ENCODE measurements around the gene KCNMB4.

KCNMB4 gene

DNA sequence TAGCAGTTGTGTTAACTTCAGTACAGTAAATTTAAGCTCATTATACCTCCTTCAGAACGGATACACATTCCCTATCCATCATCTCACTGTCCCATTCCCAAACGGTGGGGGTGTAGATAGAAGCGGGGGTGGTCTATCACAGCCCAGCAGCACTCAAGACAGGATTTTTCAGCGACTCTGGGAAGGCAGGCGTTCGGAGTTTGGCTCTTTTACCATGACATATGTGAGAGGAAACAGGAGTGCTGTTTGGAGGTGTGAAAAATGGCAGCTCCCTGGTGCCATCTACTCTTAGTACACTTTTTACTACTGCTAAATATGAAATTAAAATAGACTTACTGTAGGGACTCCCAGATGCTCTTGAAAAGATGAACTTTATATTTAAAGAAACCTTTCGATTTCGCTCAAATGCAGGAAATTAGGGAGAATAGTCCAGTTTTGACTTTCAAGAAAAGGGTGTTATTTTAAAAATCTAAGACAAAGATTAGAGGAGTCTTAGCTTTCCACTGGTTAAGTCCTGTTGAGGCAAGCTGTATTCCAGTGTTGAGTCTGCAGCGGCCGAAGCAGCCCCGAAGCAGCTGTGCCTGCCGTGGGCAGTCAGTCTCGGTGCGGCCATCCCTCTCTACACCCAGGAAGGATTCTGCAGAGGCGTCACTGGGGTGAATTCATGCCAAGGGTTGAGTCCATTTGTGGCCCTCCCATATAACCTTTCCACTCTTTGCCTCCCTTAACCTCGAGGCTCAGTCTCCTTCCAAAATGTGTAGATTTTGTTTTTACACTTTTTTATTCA lies 42.1 kb downstream of the KCNMB4 start:
- H3K36me3 ChIP-seq (ENCODE audit: insufficient read depth, low read length): peaks cover 3% of the 10 kb centered on the region; the same call in 1 of the 2 replicates
- no peaks in the 10 kb centered on the region for H3F3A ChIP-seq (ENCODE audit: low read depth)
- H3K4me2 ChIP-seq (ENCODE audit: low read depth, low read length, poor library complexity, severe bottlenecking): no peak overlapping the region
- no peak overlapping the region for H3K4me3 ChIP-seq (ENCODE audit: low read length, poor library complexity, severe bottlenecking)
- no peaks in the 10 kb centered on the region for H3K4me1 ChIP-seq (ENCODE audit: insufficient read depth, low read length, poor library complexity, severe bottlenecking)
- no peak overlapping the region for H2AFZ ChIP-seq (ENCODE audit: low read length)
- H3K79me2 ChIP-seq (ENCODE audit: insufficient read depth, low read length): no peaks in the 10 kb centered on the region
- no peaks in the 10 kb centered on the region for H3K9me2 ChIP-seq (replicated peaks; ENCODE audit: low read depth, low read length)
- H3K9ac ChIP-seq (ENCODE audit: low read depth, low read length, poor library complexity, severe bottlenecking): no peak overlapping the region
- no peaks in the 10 kb centered on the region for H3K9me3 ChIP-seq (ENCODE audit: insufficient read depth, low read depth, low read length)
- TF ChIP-seq, protein P1, sequence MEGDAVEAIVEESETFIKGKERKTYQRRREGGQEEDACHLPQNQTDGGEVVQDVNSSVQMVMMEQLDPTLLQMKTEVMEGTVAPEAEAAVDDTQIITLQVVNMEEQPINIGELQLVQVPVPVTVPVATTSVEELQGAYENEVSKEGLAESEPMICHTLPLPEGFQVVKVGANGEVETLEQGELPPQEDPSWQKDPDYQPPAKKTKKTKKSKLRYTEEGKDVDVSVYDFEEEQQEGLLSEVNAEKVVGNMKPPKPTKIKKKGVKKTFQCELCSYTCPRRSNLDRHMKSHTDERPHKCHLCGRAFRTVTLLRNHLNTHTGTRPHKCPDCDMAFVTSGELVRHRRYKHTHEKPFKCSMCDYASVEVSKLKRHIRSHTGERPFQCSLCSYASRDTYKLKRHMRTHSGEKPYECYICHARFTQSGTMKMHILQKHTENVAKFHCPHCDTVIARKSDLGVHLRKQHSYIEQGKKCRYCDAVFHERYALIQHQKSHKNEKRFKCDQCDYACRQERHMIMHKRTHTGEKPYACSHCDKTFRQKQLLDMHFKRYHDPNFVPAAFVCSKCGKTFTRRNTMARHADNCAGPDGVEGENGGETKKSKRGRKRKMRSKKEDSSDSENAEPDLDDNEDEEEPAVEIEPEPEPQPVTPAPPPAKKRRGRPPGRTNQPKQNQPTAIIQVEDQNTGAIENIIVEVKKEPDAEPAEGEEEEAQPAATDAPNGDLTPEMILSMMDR (conservative IDR thresholded peaks at IDR 0.05; ENCODE audit: low read length): no peak
- TF ChIP-seq EZH2phosphoT487 (IDR thresholded peaks at IDR 0.05; ENCODE audit: borderline replicate concordance): no peak
- H3K27me3 ChIP-seq (ENCODE audit: insufficient read depth, low read length, poor library complexity, severe bottlenecking): no peaks in the 10 kb centered on the region
- H4K20me1 ChIP-seq (ENCODE audit: insufficient read depth, low read length, poor library complexity, severe bottlenecking): no peaks in the 10 kb centered on the region

DNA sequence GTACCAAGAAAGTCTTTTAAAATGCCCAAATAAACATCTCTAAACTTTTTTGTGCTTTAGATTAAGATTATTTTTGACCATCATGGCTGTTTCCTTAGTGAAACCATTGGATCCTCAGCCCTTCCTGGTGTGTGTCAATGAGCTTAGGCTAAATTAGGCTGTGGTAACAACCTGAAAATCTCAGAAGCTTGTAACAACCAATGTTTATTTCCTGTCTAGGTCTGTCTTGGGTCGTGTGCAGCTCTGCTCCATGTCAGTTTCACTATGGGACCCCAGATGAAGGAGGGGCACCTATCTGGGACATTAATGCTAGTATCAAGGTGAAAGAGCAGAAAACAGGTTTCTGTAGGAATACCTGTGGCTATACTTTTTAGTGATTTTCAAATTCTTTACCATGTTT lies 49.9 kb downstream of the KCNMB4 start:
- Histone ChIP-seq H3K9me3 (ENCODE audit: insufficient read depth, low read depth, low read length) (no peaks in the 10 kb centered on the region), H3K27me3 (ENCODE audit: insufficient read depth, low read length, poor library complexity, severe bottlenecking) (no peaks in the 10 kb centered on the region), H2AFZ (ENCODE audit: low read length) (no peak overlapping the region), H3F3A (ENCODE audit: low read depth) (no peaks in the 10 kb centered on the region), H3K9ac (ENCODE audit: low read depth, low read length, poor library complexity, severe bottlenecking) (no peak overlapping the region), H4K20me1 (ENCODE audit: insufficient read depth, low read length, poor library complexity, severe bottlenecking) (no peaks in the 10 kb centered on the region), H3K4me2 (ENCODE audit: low read depth, low read length, poor library complexity, severe bottlenecking) (no peak overlapping the region), H3K9me2 (replicated peaks; ENCODE audit: low read depth, low read length) (no peaks in the 10 kb centered on the region), H3K4me1 (ENCODE audit: insufficient read depth, low read length, poor library complexity, severe bottlenecking) (peaks cover 8% of the 10 kb centered on the region), H3K36me3 (ENCODE audit: insufficient read depth, low read length) (no peaks in the 10 kb centered on the region), H3K4me3 (ENCODE audit: low read length, poor library complexity, severe bottlenecking) (no peak overlapping the region), H3K79me2 (ENCODE audit: insufficient read depth, low read length) (no peaks in the 10 kb centered on the region)
- TF ChIP-seq EZH2phosphoT487 (IDR thresholded peaks at IDR 0.05; ENCODE audit: borderline replicate concordance): no peak
- TF ChIP-seq, protein P1 (conservative IDR thresholded peaks at IDR 0.05; ENCODE audit: low read length): no peak

DNA sequence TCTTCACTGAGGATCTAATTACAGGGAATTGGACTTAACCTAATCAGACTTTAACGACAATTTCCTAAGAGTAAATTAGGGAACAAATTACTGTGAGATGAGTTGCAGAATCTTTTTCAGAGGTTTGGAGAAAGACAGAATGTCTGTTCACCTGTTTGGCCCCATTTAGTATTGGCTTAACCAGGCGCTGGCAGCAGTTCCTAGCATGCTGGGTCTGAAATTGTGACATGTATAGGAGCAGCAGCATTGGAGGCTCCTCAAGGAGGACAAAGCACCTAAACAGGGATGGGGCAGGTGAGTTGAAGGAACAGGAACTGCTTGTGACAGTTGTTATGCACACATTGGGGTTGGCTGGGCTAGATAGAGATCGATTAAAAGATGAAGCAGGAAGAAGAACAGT lies 51.0 kb downstream of the KCNMB4 start:
- H3K4me2 ChIP-seq (ENCODE audit: low read depth, low read length, poor library complexity, severe bottlenecking): no peak overlapping the region
- no peaks in the 10 kb centered on the region for H3K27me3 ChIP-seq (ENCODE audit: insufficient read depth, low read length, poor library complexity, severe bottlenecking)
- no peak overlapping the region for H2AFZ ChIP-seq (ENCODE audit: low read length)

More for the DNA sequence above, 51.0 kb downstream of the KCNMB4 start:
- Histone ChIP-seq H3K9me3 (ENCODE audit: insufficient read depth, low read depth, low read length) (no peaks in the 10 kb centered on the region), H3K79me2 (ENCODE audit: insufficient read depth, low read length) (no peaks in the 10 kb centered on the region), H3K9me2 (replicated peaks; ENCODE audit: low read depth, low read length) (no peaks in the 10 kb centered on the region), H3F3A (ENCODE audit: low read depth) (no peaks in the 10 kb centered on the region), H3K4me1 (ENCODE audit: insufficient read depth, low read length, poor library complexity, severe bottlenecking) (peaks cover 8% of the 10 kb centered on the region), H3K4me3 (ENCODE audit: low read length, poor library complexity, severe bottlenecking) (no peak overlapping the region), H3K36me3 (ENCODE audit: insufficient read depth, low read length) (no peaks in the 10 kb centered on the region), H3K9ac (ENCODE audit: low read depth, low read length, poor library complexity, severe bottlenecking) (no peak overlapping the region), H4K20me1 (ENCODE audit: insufficient read depth, low read length, poor library complexity, severe bottlenecking) (no peaks in the 10 kb centered on the region)
- TF ChIP-seq EZH2phosphoT487 (IDR thresholded peaks at IDR 0.05; ENCODE audit: borderline replicate concordance): no peak
- TF ChIP-seq, protein P1 (conservative IDR thresholded peaks at IDR 0.05; ENCODE audit: low read length): no peak

Data from Loucy (cell line).